Measurements from ENCODE around the gene RSRC2.
A peak's percentile ranks its signal among the peaks of the same experiment; 100 is the strongest.

DNA sequence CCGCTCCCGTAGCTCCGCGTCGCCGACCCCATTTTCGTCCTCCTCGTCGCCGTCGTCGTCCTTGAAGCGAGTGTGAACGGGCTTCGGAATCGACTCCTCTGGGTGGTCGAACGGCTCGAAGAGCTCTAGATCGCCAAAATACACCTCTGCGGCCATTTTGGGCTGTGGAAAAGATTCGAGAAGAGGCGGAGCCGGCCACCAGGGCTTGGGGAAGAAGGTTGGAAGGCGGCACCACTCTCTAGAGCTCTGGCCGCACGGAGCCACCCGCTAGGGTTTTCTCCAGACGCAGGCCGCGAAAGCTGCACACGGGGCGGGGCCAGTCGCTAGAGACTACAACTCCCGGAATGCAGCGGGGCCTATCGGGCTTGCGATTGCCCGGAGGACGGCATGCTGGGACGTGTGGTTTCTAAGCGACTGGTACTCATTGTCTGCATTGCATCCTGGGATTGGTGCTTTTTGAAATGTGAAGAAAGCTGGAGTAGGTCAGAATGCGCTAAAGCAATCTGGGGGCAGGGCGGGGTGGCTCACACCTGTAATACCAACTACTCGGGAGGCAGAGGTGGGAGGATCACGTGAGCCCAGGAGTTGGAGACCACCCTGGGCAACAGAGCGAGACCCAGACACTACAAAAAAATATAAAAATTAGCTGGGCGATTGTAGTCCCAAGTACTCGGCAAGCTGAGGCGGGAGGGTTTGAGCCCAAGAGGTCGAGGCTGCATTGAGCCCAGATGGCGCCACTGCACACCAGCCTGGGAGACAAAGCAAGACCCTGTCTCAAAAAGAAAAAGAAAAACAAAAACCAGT lies 25.8 kb downstream of the RSRC2 start, which contains the start of gene ZCCHC8:
- TF ChIP-seq, protein P1, sequence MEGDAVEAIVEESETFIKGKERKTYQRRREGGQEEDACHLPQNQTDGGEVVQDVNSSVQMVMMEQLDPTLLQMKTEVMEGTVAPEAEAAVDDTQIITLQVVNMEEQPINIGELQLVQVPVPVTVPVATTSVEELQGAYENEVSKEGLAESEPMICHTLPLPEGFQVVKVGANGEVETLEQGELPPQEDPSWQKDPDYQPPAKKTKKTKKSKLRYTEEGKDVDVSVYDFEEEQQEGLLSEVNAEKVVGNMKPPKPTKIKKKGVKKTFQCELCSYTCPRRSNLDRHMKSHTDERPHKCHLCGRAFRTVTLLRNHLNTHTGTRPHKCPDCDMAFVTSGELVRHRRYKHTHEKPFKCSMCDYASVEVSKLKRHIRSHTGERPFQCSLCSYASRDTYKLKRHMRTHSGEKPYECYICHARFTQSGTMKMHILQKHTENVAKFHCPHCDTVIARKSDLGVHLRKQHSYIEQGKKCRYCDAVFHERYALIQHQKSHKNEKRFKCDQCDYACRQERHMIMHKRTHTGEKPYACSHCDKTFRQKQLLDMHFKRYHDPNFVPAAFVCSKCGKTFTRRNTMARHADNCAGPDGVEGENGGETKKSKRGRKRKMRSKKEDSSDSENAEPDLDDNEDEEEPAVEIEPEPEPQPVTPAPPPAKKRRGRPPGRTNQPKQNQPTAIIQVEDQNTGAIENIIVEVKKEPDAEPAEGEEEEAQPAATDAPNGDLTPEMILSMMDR (conservative IDR thresholded peaks at IDR 0.05 in 1 of 2, IDR thresholded peaks at IDR 0.05 in 1 of 2; ENCODE audit: low read depth in 1 of 2, low read length in 2 of 2): peak in 1 of 2 donors; percentile 7
- no peak for TF ChIP-seq EZH2 (IDR thresholded peaks at IDR 0.05; ENCODE audit: low read length, missing control alignments)

Data from fibroblast of lung (primary cell).